Naive B cell (primary cell): ENCODE measurements around the gene RASA3. TPM values are rescaled to one million over a fixed set of nuclear protein-coding genes. Genes with fewer than 3 reads are reported as not detected.
"Not testable (repeated sequence)": the region's sequence is repeated elsewhere in the genome, so short reads cannot be mapped to it uniquely, and the experiment has no call there.

Experiments
- ATAC-seq, 2 donors: fragments of 150-1000 bp; cut with Tn5 transposase; 2 replicates each; pipeline ENCODE4 v1.10.0; 2021; ENCODE audit warnings: low read depth in 2 of 2, mild to moderate bottlenecking in 2 of 2, moderate library complexity in 2 of 2
- DNase-seq: peaks from one replicate; pipeline ENCODE4 v3.0.0; 2022
- H3K27ac Mint-ChIP-seq, 6 donors: one replicate each; pipeline ENCODE4 v1.8.0; 2020 to 2022; ENCODE audit warnings: mild to moderate bottlenecking in 6 of 6, mixed read lengths in 6 of 6, moderate library complexity in 5 of 6, inconsistent platforms in 2 of 6
- H3K27me3 Mint-ChIP-seq, 3 donors: one replicate each; pipeline ENCODE4 v1.8.0; 2021 to 2022; ENCODE audit warnings: mixed read lengths in 3 of 3, mild to moderate bottlenecking in 1 of 3
- H3K36me3 Mint-ChIP-seq, 2 donors: one replicate each; pipeline ENCODE4 v1.8.0; 2020 to 2022; ENCODE audit warnings: mixed read lengths in 2 of 2, inconsistent platforms in 1 of 2, mild to moderate bottlenecking in 1 of 2
- H3K4me1 Mint-ChIP-seq, 3 donors: one replicate each; pipeline ENCODE4 v1.8.0; 2020 to 2022; ENCODE audit warnings: mixed read lengths in 3 of 3, inconsistent platforms in 1 of 3, mild to moderate bottlenecking in 1 of 3, moderate library complexity in 1 of 3
- H3K4me3 Mint-ChIP-seq, 8 donors: one replicate each; pipeline ENCODE4 v1.8.0; 2020 to 2022; ENCODE audit warnings: mild to moderate bottlenecking in 8 of 8, mixed read lengths in 8 of 8, moderate library complexity in 8 of 8, inconsistent platforms in 2 of 8
- H3K9me3 Mint-ChIP-seq, 7 donors: one replicate each; pipeline ENCODE4 v1.8.0; 2020 to 2022; ENCODE audit warnings: mixed read lengths in 7 of 7, mild to moderate bottlenecking in 5 of 7, inconsistent platforms in 2 of 7, moderate library complexity in 1 of 7
- polyA plus RNA-seq, 6 donors: library from polyadenylated mRNA; unstranded; fragments of 300-500 nt; fragmentation: Illumina TruSeq; gene quantifications; one replicate each; pipeline ENCODE4 v1.2.3, GENCODE V29; 2021; ENCODE audit warnings: low read depth in 6 of 6

Gene RASA3, protein sequence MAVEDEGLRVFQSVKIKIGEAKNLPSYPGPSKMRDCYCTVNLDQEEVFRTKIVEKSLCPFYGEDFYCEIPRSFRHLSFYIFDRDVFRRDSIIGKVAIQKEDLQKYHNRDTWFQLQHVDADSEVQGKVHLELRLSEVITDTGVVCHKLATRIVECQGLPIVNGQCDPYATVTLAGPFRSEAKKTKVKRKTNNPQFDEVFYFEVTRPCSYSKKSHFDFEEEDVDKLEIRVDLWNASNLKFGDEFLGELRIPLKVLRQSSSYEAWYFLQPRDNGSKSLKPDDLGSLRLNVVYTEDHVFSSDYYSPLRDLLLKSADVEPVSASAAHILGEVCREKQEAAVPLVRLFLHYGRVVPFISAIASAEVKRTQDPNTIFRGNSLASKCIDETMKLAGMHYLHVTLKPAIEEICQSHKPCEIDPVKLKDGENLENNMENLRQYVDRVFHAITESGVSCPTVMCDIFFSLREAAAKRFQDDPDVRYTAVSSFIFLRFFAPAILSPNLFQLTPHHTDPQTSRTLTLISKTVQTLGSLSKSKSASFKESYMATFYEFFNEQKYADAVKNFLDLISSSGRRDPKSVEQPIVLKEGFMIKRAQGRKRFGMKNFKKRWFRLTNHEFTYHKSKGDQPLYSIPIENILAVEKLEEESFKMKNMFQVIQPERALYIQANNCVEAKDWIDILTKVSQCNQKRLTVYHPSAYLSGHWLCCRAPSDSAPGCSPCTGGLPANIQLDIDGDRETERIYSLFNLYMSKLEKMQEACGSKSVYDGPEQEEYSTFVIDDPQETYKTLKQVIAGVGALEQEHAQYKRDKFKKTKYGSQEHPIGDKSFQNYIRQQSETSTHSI
- 10 to 100 TPM; 17.1 to 41.9 (median 28.8) TPM for polyA plus RNA-seq

DNA sequence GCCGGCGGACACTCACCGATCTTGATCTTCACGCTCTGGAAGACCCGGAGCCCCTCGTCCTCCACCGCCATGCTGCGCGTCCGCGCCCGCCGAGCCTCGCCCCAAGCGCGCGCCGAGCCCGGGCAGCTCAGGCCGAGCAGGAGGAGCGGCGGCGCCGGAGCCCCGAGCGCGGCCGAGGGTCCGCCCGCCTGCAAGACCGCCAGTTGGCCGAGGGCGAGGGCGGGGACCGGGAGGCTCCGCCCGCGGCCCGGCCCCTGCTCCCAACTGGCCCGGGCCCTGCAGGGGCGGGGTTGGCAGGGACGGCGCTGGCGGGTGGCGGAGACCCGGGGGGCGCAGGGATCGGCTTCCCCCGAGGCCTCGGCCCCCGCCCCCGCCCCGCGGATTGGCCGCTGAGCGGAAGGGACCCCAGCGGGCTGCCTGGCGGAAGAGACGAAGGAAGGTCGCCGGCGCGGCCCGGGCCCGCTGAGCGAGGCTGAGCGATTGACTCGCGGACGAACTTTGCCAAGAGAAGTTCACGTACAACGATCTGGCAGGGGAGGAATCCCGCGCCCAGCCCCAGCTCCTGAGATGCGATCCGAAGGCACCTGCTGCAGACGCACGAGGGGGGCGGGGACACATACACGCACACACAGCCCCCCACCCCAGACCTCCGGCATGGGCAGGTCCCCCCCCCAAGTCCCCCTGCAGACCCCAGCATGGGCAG is at the start of gene RASA3:
Gene RASA3 (minus strand): TSS at position 205 of the 703 bp plus-strand sequence. CDS start 134 bp downstream, at position 71.
- Mint-ChIP-seq H3K9me3 (no peaks in the 10 kb centered on the region), H3K27me3 (no peaks in the 10 kb centered on the region), H3K27ac (peak within 1 kb of the TSS; percentile 76 to 98 (median 95)), H3K4me3 (peak within 1 kb of the TSS; percentile 96 to 100 (median 98)), H3K36me3 (no peaks in the 10 kb centered on the region), H3K4me1 (peaks cover 54 to 73% (median 67%) of the 10 kb centered on the region in 3 donors)
- peak; percentile 72 for DNase-seq
- ATAC-seq, result peak; percentile 39 to 41

DNA sequence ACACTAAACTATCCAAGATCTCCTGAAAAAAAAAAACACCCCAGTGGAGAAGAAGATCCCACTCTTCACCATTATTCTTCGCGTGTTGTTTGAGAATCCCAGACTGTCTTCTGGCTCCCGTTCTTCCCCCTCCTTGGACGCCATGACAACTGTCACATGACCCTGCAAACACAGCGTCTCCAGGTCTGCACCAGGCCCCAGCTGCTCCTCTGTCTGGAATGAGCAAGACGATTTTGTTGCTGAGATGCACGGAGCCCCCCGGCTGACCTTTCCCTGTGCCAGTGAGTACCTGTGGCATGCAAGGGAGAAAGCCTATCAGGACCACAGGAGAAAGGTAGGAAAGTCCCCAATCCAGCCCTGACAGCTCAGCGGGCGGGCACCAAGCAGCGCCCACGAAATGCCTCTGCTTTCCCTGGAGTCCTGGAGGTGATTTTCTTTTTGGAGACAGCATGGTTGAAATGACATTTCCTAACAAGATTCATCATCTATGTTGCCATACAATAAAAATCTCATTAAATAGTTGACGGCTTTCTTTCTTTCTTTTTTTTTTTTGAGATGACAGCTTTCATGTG is 46.8 kb upstream of the RASA3 start, which contains the start of gene CFAP97D2:
Gene CFAP97D2 (plus strand): TSS at position 171 of the 572 bp plus-strand sequence. CDS start 74 bp downstream, at position 245.
- H3K36me3 Mint-ChIP-seq, result peaks cover 4 to 9% of the 10 kb centered on the region in 2 donors
- peaks cover 0 to 5% (median 0%) of the 10 kb centered on the region in 3 donors for H3K4me1 Mint-ChIP-seq
- no peak within 1 kb of the TSS for H3K4me3 Mint-ChIP-seq
- H3K27ac Mint-ChIP-seq, result peak within 1 kb of the TSS in 2 of 6 donors; percentile 37 to 56
- peaks cover 0 to 12% (median 2%) of the 10 kb centered on the region in 7 donors for H3K9me3 Mint-ChIP-seq
- no peak for DNase-seq
- ATAC-seq, result no peak
- H3K27me3 Mint-ChIP-seq, result peaks cover 15 to 38% (median 38%) of the 10 kb centered on the region in 3 donors

DNA sequence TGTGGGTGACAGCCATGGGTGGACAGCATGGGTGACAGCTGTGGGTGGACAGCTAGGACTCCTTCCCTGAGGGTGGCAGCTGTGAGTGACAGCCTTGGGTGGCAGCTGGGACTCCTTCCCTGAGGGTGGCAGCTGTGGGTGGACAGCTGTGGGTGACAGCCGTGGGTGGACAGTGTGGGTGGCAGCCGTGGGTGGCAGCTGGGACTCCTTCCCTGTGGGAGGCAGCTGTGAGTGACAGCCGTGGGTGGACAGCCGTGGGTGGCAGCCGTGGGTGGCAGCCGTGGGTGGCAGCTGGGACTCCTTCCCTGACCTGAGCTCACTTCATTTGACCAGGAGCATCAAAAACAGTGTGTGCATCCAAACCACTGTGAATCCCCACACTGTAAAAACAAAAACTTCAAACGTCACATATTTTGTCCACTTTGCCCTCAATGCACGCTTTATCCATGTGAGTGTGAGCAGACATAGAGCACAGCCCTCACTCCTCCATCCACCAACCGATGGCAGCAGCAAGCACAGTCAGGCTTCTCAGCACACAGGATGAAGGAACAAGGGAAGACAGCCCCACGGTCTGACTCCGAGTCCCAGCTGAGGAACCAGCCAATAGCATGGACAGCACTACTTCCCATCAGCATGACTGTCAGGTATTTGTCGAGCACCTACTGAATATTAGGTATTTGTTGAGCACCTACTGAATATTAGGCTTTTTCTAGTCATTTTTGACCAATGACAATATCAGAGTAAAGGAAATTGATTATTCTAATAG is 45.0 kb upstream of the RASA3 start:
- Mint-ChIP-seq H3K36me3 (peaks cover 10 to 21% of the 10 kb centered on the region in 2 donors), H3K4me3 (no peak overlapping the region), H3K27ac (peak overlapping the region in 1 of 6 donors; percentile 44), H3K27me3 (peaks cover 15 to 38% (median 27%) of the 10 kb centered on the region in 3 donors), H3K4me1 (peaks cover 0 to 5% (median 0%) of the 10 kb centered on the region in 3 donors), H3K9me3 (peaks cover 0 to 24% (median 11%) of the 10 kb centered on the region in 7 donors)
- no peak for ATAC-seq
- no peak for DNase-seq

DNA sequence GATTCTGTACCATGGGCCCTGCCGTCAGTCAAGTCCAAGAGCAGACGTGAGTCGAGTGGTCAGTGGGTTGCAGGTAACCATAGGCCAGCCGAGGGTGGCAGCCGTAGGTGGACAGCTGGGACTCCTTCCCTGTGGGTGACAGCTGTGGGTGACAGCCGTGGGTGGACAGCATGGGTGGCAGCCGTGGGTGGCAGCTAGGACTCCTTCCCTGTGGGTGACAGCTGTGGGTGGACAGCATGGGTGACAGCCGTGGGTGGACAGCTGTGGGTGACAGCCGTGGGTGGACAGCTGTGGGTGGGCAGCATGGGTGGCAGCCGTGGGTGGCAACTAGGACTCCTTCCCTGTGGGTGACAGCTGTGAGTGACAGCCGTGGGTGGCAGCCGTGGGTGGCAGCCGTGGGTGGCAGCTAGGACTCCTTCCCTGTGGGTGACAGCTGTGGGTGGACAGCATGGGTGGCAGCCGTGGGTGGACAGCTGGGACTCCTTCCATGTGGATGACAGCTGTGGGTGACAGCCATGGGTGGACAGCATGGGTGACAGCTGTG is 44.0 kb upstream of the RASA3 start:
- peaks cover 10 to 21% of the 10 kb centered on the region in 2 donors for H3K36me3 Mint-ChIP-seq
- DNase-seq, H3K4me1 Mint-ChIP-seq, ATAC-seq, H3K4me3 Mint-ChIP-seq, H3K27ac Mint-ChIP-seq: not testable (repeated sequence)
- peaks cover 15 to 33% (median 27%) of the 10 kb centered on the region in 3 donors for H3K27me3 Mint-ChIP-seq
- peaks cover 0 to 34% (median 20%) of the 10 kb centered on the region in 7 donors for H3K9me3 Mint-ChIP-seq

- Mint-ChIP-seq H3K27me3 (peaks cover 10 to 14% (median 13%) of the 10 kb centered on the region in 3 donors), H3K4me3 (peak overlapping the region in 1 of 8 donors; percentile 51), H3K9me3 (peaks cover 0 to 34% (median 24%) of the 10 kb centered on the region in 7 donors), H3K4me1 (no peaks in the 10 kb centered on the region), H3K36me3 (peaks cover 5 to 21% of the 10 kb centered on the region in 2 donors), H3K27ac (no peak overlapping the region)
- DNase-seq, result no peak
- ATAC-seq, result no peak
Observed at GRCh38 chr13:114174529-114174961, 42.1 kb upstream of the RASA3 start.

- H3K4me1 Mint-ChIP-seq, result no peaks in the 10 kb centered on the region
- no peak overlapping the region for H3K27ac Mint-ChIP-seq
Observed at GRCh38 chr13:114173745-114174144, 41.3 kb upstream of the RASA3 start.

DNA sequence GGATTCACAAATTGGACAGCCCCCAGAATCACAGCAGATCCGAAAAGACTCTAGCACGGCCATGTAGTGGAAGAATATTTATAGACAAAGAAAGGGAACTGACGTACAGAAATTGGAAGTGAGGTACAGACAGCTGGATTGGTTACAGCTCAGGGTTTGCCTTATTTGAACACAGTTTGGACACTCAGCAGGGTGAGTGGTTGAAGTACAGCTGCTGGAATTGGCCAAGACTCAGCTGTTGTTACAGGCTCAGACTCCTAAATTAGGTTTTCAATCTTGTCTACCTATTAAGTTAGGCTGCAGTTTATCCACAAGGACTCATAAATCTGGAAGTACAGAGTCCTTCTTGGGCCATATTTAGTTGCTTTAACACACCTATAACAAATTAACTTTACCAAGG is 40.8 kb upstream of the RASA3 start:
- Mint-ChIP-seq H3K4me3 (peak overlapping the region in 1 of 8 donors; percentile 18), H3K9me3 (peaks cover 0 to 34% (median 24%) of the 10 kb centered on the region in 7 donors), H3K27ac (no peak overlapping the region), H3K27me3 (peaks cover 0 to under 1% (median under 1%) of the 10 kb centered on the region in 3 donors), H3K36me3 (peaks cover 5 to 21% of the 10 kb centered on the region in 2 donors), H3K4me1 (no peaks in the 10 kb centered on the region)
- DNase-seq (no peak), ATAC-seq (no peak)

More at GRCh38 chr13:114173745-114174144, 41.3 kb upstream of the RASA3 start:
- peaks cover 0 to 34% (median 24%) of the 10 kb centered on the region in 7 donors for H3K9me3 Mint-ChIP-seq
- peaks cover 5 to 21% of the 10 kb centered on the region in 2 donors for H3K36me3 Mint-ChIP-seq
- DNase-seq (no peak), ATAC-seq (no peak)
- H3K4me3 Mint-ChIP-seq, result no peak overlapping the region
- peaks cover 4 to 6% (median 5%) of the 10 kb centered on the region in 3 donors for H3K27me3 Mint-ChIP-seq

DNA sequence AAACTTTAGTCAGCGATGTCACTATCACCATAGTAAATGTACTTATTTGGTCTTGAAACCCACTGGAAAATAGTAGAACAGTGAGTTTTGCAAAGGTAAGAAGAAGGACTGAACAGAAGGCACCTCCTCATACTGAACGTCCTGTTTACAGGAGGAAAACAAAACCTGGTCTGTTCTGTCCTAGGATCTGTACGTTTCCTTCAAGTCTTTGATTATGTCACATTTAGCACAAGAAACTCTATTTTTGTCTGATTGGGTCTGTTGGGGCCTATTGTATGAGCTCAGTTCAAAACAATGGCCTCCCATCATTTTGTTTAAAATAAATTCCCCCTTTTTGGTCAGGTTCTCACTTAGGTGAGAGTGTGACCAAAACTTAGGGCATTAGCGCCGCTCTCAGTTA is 35.5 kb upstream of the RASA3 start:
- H3K4me1 Mint-ChIP-seq, result peaks cover 11 to 15% (median 15%) of the 10 kb centered on the region in 3 donors
- H3K27ac Mint-ChIP-seq, result no peak overlapping the region
- peaks cover 2% of the 10 kb centered on the region in 2 donors for H3K36me3 Mint-ChIP-seq
- H3K4me3 Mint-ChIP-seq, result no peak overlapping the region
- H3K9me3 Mint-ChIP-seq, result peaks cover 0 to 17% (median 10%) of the 10 kb centered on the region in 7 donors
- DNase-seq, result no peak
- H3K27me3 Mint-ChIP-seq, result peaks cover 0 to 10% (median 3%) of the 10 kb centered on the region in 3 donors
- no peak for ATAC-seq

DNA sequence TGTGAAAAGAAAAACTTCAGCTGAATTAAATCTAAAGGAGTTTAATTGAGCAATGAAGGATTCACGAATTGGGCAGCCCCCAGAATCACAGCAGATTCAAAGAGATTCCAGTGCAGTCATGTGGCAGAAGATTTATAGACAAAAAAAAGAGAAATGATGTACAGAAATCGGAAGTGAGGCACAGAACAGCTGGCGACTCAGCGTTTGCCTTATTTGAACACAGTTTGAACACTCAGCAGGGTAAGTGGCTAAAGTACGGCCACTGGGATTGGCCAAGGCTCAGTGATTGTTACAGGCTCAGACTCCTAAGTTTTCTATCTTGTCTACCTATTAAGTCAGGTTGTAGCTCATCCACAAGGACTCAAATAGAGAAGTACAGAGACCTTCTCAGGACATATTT is 35.0 kb upstream of the RASA3 start:
- Mint-ChIP-seq H3K27me3 (peaks cover 0 to 10% (median 3%) of the 10 kb centered on the region in 3 donors), H3K4me1 (peaks cover 16 to 19% (median 16%) of the 10 kb centered on the region in 3 donors), H3K4me3 (peak overlapping the region in 1 of 8 donors; percentile 16), H3K27ac (peak overlapping the region in 3 of 6 donors; percentile 28 to 92 (median 38)), H3K9me3 (peaks cover 0 to 13% (median 6%) of the 10 kb centered on the region in 7 donors), H3K36me3 (no peaks in the 10 kb centered on the region)
- DNase-seq, result peak; percentile 46
- ATAC-seq, result peak; percentile 90 to 95

DNA sequence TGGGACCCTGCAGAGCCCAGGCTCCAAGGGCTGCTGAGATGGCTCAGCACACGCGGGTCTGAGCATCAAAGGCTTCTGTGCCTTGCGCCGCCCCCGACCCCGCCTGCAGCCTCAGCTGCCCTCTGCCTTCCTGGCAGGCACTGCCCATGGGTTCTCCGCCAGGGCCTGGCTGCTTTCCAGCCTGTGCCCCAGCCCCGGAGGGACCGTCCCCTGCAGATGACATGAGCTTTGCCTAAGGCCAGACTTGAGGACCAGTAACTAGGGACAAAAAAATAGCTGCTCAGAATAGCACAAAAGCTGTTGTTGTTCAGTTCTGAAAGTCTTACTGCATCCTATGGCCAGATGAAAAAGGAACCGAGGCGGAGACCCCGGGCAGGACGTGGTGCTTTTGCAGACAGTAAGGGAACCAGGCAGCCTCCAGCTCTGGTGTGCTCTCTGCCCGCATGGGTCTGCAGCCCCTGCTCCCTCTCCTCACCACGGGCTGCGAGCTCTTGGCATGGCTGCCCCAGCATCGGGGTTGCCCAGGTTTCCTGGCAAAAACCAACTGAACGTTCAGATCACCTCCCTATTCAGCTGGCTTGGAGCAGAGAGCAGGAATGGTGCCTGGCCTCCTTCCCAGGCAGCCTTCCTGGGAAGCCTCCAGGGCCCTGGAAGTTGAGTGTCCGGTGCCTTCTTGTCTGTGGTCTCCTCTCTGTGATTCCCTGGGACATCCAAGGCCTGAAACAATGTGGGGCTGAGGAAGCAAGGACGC is 34.1 kb upstream of the RASA3 start:
- DNase-seq, result no peak
- Mint-ChIP-seq H3K27me3 (peaks cover 0 to 10% (median 3%) of the 10 kb centered on the region in 3 donors), H3K9me3 (peaks cover 0 to 6% (median 0%) of the 10 kb centered on the region in 7 donors), H3K27ac (peak overlapping the region in 2 of 6 donors; percentile 28 to 92), H3K4me1 (peaks cover 25 to 28% (median 25%) of the 10 kb centered on the region in 3 donors), H3K36me3 (no peaks in the 10 kb centered on the region), H3K4me3 (peak overlapping the region in 2 of 8 donors; percentile 44 to 45)
- ATAC-seq, result no peak
